Endothelial cell of umbilical vein (primary cell): ENCODE data around the gene BNIP5. TPM values are rescaled to one million over a fixed set of nuclear protein-coding genes. Genes with fewer than 3 reads are reported as not detected.

Source experiments
- BruUV-seq: library from RNA; stranded (reverse); fragments of 400-500 nt; replicated peaks from 2 replicates; lab custom pipeline; 2021; lab: Mats Ljungman, UMichigan
- CTCF ChIA-PET: fragments of 300-600, 350-600 bp; sonication (Branson Sonifier 250); formaldehyde crosslinking; loops from one replicate; lab custom pipeline; 2021; ENCODE audit warnings: antibody characterized with exemption, inconsistent platforms; lab: Charles Lee
- POLR2A ChIA-PET: fragments of 300-600, 350-600 bp; sonication (Branson Sonifier 250); formaldehyde crosslinking; loops from one replicate; lab custom pipeline; 2021; ENCODE audit warnings: antibody characterized with exemption, inconsistent platforms; lab: Charles Lee
- DNase-seq: peaks from one replicate; pipeline ENCODE4 v3.0.0-alpha.2; 2011; ENCODE audit warnings: low read depth, low spot score
- FAIRE-seq: peaks from 2 replicates; lab custom pipeline; 2011; peaks lifted over from hg19 to GRCh38; lab: Jason Lieb, UNC
- H2AFZ ChIP-seq: 2 replicates; pipeline ENCODE4 v1.6.0; 2012; ENCODE audit warnings: low read depth, low read length, control low read depth, inconsistent platforms
- H3K27ac ChIP-seq: 2 replicates; pipeline ENCODE4 v1.5.1; 2011; ENCODE audit warnings: low read depth, mild to moderate bottlenecking, control low read depth, low read length, moderate library complexity; ENCODE audit not compliant: insufficient read depth
- H3K27me3 ChIP-seq, 2 experiments: 2 replicates each; pipeline versions ENCODE4 v1.6.0 to v1.6.1; 2011; ENCODE audit warnings: low read length in 2 of 2, mixed read lengths in 1 of 2; ENCODE audit not compliant: control insufficient read depth in 2 of 2, insufficient read depth in 2 of 2
- H3K36me3 ChIP-seq, 2 experiments: 2 replicates in 1 of 2; 3 replicates in 1 of 2; pipeline ENCODE4 v1.5.1; 2011; ENCODE audit warnings: low read length in 2 of 2, mild to moderate bottlenecking in 1 of 2, moderate library complexity in 1 of 2; ENCODE audit not compliant: control insufficient read depth in 2 of 2, insufficient read depth in 2 of 2; ENCODE audit errors: extremely low read depth in 1 of 2
- H3K4me1 ChIP-seq: 3 replicates; pipeline ENCODE4 v1.5.1; 2011; ENCODE audit warnings: mild to moderate bottlenecking, low read length; ENCODE audit not compliant: control insufficient read depth, insufficient read depth; ENCODE audit errors: extremely low read depth
- H3K4me2 ChIP-seq: 2 replicates; pipeline ENCODE4 v1.6.1; 2011; ENCODE audit warnings: low read length, control low read depth, mixed read lengths; ENCODE audit not compliant: insufficient read depth
- H3K4me3 ChIP-seq, 3 experiments: fragments of 200-600 bp in 1 of 3; sonication (generic), shearing (Covaris generic) in 1 of 3; replicated peaks in 1 of 3; 2 replicates each; pipeline ENCODE4 v1.5.1; 2011 to 2016; ENCODE audit warnings: control low read depth in 3 of 3, low read length in 3 of 3, mild to moderate bottlenecking in 2 of 3, inconsistent platforms in 1 of 3, low read depth in 1 of 3, moderate library complexity in 1 of 3; ENCODE audit not compliant: insufficient read depth in 1 of 3
- H3K79me2 ChIP-seq: 2 replicates; pipeline ENCODE4 v1.6.0; 2012; ENCODE audit warnings: low read length, inconsistent platforms; ENCODE audit not compliant: control insufficient read depth, insufficient read depth
- H3K9ac ChIP-seq: replicated peaks from 2 replicates; pipeline ENCODE3; 2011; ENCODE audit warnings: low read length, control low read depth; ENCODE audit not compliant: insufficient read depth; ENCODE audit errors: extremely low read depth
- H3K9me1 ChIP-seq: replicated peaks from 3 replicates; pipeline ENCODE4 v1.6.0; 2011; ENCODE audit warnings: mild to moderate bottlenecking, low read length; ENCODE audit not compliant: control insufficient read depth, insufficient read depth; ENCODE audit errors: extremely low read depth
- H3K9me3 ChIP-seq: replicated peaks from 2 replicates; pipeline ENCODE4 v1.5.1; 2012; ENCODE audit warnings: low read length, inconsistent platforms; ENCODE audit not compliant: control insufficient read depth, insufficient read depth
- H4K20me1 ChIP-seq: replicated peaks from 2 replicates; pipeline ENCODE3; 2011; ENCODE audit warnings: mild to moderate bottlenecking, low read length; ENCODE audit not compliant: control insufficient read depth, insufficient read depth; ENCODE audit errors: extremely low read depth
- CTCF ChIP-seq, 2 donors: IDR thresholded peaks; 1 replicate in 1 of 2; 2 replicates in 1 of 2; pipeline ENCODE4 v1.5.1; 2011; ENCODE audit warnings: low read length in 2 of 2, mild to moderate bottlenecking in 2 of 2, moderate library complexity in 2 of 2, control low read depth in 1 of 2, inconsistent platforms in 1 of 2, low read depth in 1 of 2; ENCODE audit not compliant: insufficient read depth in 1 of 2; ENCODE audit errors: extremely low read depth in 1 of 2
- EZH2 ChIP-seq: IDR thresholded peaks from 2 replicates; pipeline ENCODE4 v1.6.1; 2012; ENCODE audit warnings: borderline replicate concordance, low read depth, mild to moderate bottlenecking, moderate library complexity, low read length, inconsistent platforms; ENCODE audit not compliant: severe bottlenecking
- FOS ChIP-seq: IDR thresholded peaks from 2 replicates; pipeline ENCODE4 v1.6.1; 2011; ENCODE audit warnings: mild to moderate bottlenecking, low read length, moderate library complexity, borderline replicate concordance; ENCODE audit not compliant: insufficient read depth
- GATA2 ChIP-seq: IDR thresholded peaks from 2 replicates; pipeline ENCODE4 v1.7.0; 2011; ENCODE audit warnings: low read depth, mild to moderate bottlenecking, moderate library complexity, mixed read lengths, low read length; ENCODE audit not compliant: insufficient read length, insufficient read depth
- JUN ChIP-seq: IDR thresholded peaks from 2 replicates; pipeline ENCODE4 v1.6.1; 2011; ENCODE audit warnings: borderline replicate concordance, low read depth; ENCODE audit not compliant: insufficient read length, insufficient read depth
- MYC ChIP-seq: IDR thresholded peaks from one replicate; pipeline ENCODE4 v1.6.1; 2011; ENCODE audit warnings: mild to moderate bottlenecking, low read depth, low read length
- POLR2A ChIP-seq: IDR thresholded peaks from 2 replicates; pipeline ENCODE4 v1.6.1; 2012; ENCODE audit warnings: low read depth, mild to moderate bottlenecking, control low read depth, low read length
- POLR2AphosphoS5 ChIP-seq: IDR thresholded peaks from 2 replicates; pipeline ENCODE4 v1.6.1; 2012; ENCODE audit warnings: low read depth, mild to moderate bottlenecking, control low read depth, low read length, moderate library complexity; ENCODE audit not compliant: insufficient read depth
- dilution Hi-C: fragments of 300-500 bp; cut with MboI; formaldehyde crosslinking; loops from one replicate; pipeline ENCODE4 v1.15.0; 2019; ENCODE audit warnings: low sequenced_read_pairs; ENCODE audit not compliant: extremely low pct_ligation_motif_present
- intact Hi-C: fragments of 100-400 bp; cut with micrococcal nuclease; formaldehyde crosslinking; loops from one replicate; pipeline ENCODE4 v1.10.0; 2022
- polyA plus RNA-seq, 4 experiments: library from polyadenylated mRNA; depleted of rRNA in 3 of 4; stranded (reverse) in 3 of 4; unstranded in 1 of 4; fragments of >200 nt; gene quantifications; 2 replicates each; pipeline versions ENCODE4 v1.2.1 to v1.2.3, GENCODE V29; 2011 to 2012; ENCODE audit warnings: missing spikeins in 1 of 4
- total RNA-seq: library from RNA; stranded (reverse); gene quantifications from 2 replicates; pipeline ENCODE4 v1.2.3, GENCODE V29; 2021
- TF ChIP-seq, protein P1 (sequence below): IDR thresholded peaks from 2 replicates; pipeline ENCODE4 v1.6.1; 2011; ENCODE audit not compliant: insufficient read depth, insufficient read length

BNIP5 gene
- total and polyA plus RNA-seq, 2 donors (not counting 3 experiments of a cell fraction or from before 2014, with no cell fraction given) = not detected

DNA sequence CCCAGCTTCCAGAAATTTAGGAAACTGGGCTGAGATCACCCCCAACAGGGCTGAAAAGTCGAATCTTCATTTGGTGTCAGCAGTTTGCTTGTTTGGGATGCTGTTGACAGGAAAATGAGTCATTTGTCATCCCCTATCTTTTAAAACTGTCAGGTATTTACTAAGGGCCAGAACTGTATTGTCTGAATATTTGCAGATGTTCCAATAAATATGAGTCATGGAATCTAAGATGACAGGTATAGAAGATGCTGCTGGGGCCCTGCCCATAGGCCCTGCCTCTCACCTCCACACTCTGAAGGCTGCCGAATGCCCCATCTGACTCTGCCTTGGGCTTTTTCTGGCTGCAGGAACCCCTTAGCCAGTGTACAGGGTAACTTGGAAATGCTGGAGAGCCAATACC lies 46.9 kb upstream of the BNIP5 start:
- Histone ChIP-seq H3K4me2 (no peak overlapping the region), H3K79me2 (no peaks in the 10 kb centered on the region), H4K20me1 (no peaks in the 10 kb centered on the region), H3K36me3 (no peaks in the 10 kb centered on the region), H3K4me3 (no peak overlapping the region), H3K27me3 (peaks cover 7 to 14% of the 10 kb centered on the region in 2 experiments), H3K9ac (no peak overlapping the region), H3K4me1 (peaks cover 13% of the 10 kb centered on the region), H3K9me3 (no peaks in the 10 kb centered on the region), H2AFZ (no peak overlapping the region), H3K27ac (no peak overlapping the region), H3K9me1 (no peaks in the 10 kb centered on the region)
- no peak for FAIRE-seq
- DNase-seq = no peak
- intact Hi-C loops (no loop called here), dilution Hi-C loops (no loop called here)
- ChIA-PET POLR2A (no interaction called here), CTCF (no interaction called here)
- no TSS peak for BruUV-seq
- TF ChIP-seq POLR2AphosphoS5 = no peak
- TF ChIP-seq FOS = no peak
- no peak for TF ChIP-seq GATA2
- no peak for TF ChIP-seq EZH2
- TF ChIP-seq POLR2A = no peak
- no peak for TF ChIP-seq MYC
- TF ChIP-seq, protein P1, sequence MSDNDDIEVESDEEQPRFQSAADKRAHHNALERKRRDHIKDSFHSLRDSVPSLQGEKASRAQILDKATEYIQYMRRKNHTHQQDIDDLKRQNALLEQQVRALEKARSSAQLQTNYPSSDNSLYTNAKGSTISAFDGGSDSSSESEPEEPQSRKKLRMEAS = no peak
- no peak for TF ChIP-seq JUN
- TF ChIP-seq CTCF (IDR thresholded peaks at IDR 0.05; ENCODE audit: extremely low read depth in 1 of 2, insufficient read depth in 1 of 2, low read depth in 1 of 2, low read length in 2 of 2) = no peak
